Activated CD8-positive, alpha-beta memory T cell treated with anti-CD3 and anti-CD28 coated beads, Interleukin-2, amount 10 ng/mL, durations not matched to agents 7 days and 5 days (primary cell): ENCODE results near the gene LRRC72. TPM values are rescaled to one million over a fixed set of nuclear protein-coding genes. Genes with fewer than 3 reads are reported as not detected.
"Not testable (repeated sequence)": the region's sequence is repeated elsewhere in the genome, so short reads cannot be mapped to it uniquely, and the experiment has no call there.

ENCODE experiments used
- ATAC-seq: fragments of 150-1000 bp; cut with Tn5 transposase; one replicate; pipeline ENCODE4 v1.10.0; 2021; ENCODE audit warnings: moderate library complexity
- CTCF ChIA-PET: fragments of 350-600 bp; sonication (Branson Sonifier 250); formaldehyde crosslinking; loops from one replicate; lab custom pipeline; 2021; ENCODE audit warnings: antibody characterized with exemption; lab: Charles Lee
- DNase-seq: peaks from one replicate; pipeline ENCODE4 v3.0.0-alpha.2; 2020
- H3K27ac Mint-ChIP-seq: one replicate; pipeline ENCODE4 v1.8.0; 2021; ENCODE audit warnings: mild to moderate bottlenecking, mixed read lengths
- H3K27me3 Mint-ChIP-seq: one replicate; pipeline ENCODE4 v1.8.0; 2021; ENCODE audit warnings: mixed read lengths
- H3K36me3 Mint-ChIP-seq: one replicate; pipeline ENCODE4 v1.8.0; 2021; ENCODE audit warnings: mild to moderate bottlenecking, mixed read lengths
- H3K4me1 Mint-ChIP-seq: one replicate; pipeline ENCODE4 v1.8.0; 2021; ENCODE audit warnings: mixed read lengths
- H3K4me3 Mint-ChIP-seq: one replicate; pipeline ENCODE4 v1.8.0; 2021; ENCODE audit warnings: mild to moderate bottlenecking, moderate library complexity, mixed read lengths
- H3K9me3 Mint-ChIP-seq: one replicate; pipeline ENCODE4 v1.8.0; 2022; ENCODE audit warnings: low read depth, mixed read lengths
- total RNA-seq, 2 experiments: library from RNA; stranded (reverse); gene quantifications; one replicate each; pipeline ENCODE4 v1.2.3, GENCODE V29; 2021

Gene LRRC72
- not detected for total RNA-seq

- no peak within 1 kb of the TSS for H3K4me3 Mint-ChIP-seq
- H3K27me3 Mint-ChIP-seq, result peaks cover 4% of the 10 kb centered on the region
- CTCF ChIA-PET, result no interaction called here
- ATAC-seq, result no peak
- H3K9me3 Mint-ChIP-seq, result no peaks in the 10 kb centered on the region
- no peaks in the 10 kb centered on the region for H3K36me3 Mint-ChIP-seq
- no peak within 1 kb of the TSS for H3K27ac Mint-ChIP-seq
- DNase-seq, result no peak
- no peaks in the 10 kb centered on the region for H3K4me1 Mint-ChIP-seq
Observed at GRCh38 chr7:16526742-16527540, at the start of gene LRRC72. Gene LRRC72 (plus strand): TSS chr7:16526825. CDS start chr7:16526953, 128 bp downstream.

GRCh38 chr7:16479161-16479560 is 47.5 kb upstream of the LRRC72 start:
- no peaks in the 10 kb centered on the region for H3K9me3 Mint-ChIP-seq
- DNase-seq (no peak), ATAC-seq (no peak)
- peaks cover 4% of the 10 kb centered on the region for H3K27me3 Mint-ChIP-seq
- no peak overlapping the region for H3K4me3 Mint-ChIP-seq
- H3K4me1 Mint-ChIP-seq, result no peaks in the 10 kb centered on the region
- H3K36me3 Mint-ChIP-seq, result no peaks in the 10 kb centered on the region
- CTCF ChIA-PET, result no interaction called here
- H3K27ac Mint-ChIP-seq, result no peak overlapping the region

- ATAC-seq (no peak), DNase-seq (no peak)
- H3K36me3 Mint-ChIP-seq, result no peaks in the 10 kb centered on the region
- no peaks in the 10 kb centered on the region for H3K9me3 Mint-ChIP-seq
- CTCF ChIA-PET, result no interaction called here
- H3K4me3 Mint-ChIP-seq, result no peak overlapping the region
- no peak overlapping the region for H3K27ac Mint-ChIP-seq
- H3K27me3 Mint-ChIP-seq, result peaks cover 4% of the 10 kb centered on the region
- no peaks in the 10 kb centered on the region for H3K4me1 Mint-ChIP-seq
Observed at GRCh38 chr7:16479591-16479990, 47.0 kb upstream of the LRRC72 start.

GRCh38 chr7:16484453-16485158 is 42.0 kb upstream of the LRRC72 start:
- CTCF ChIA-PET, result interaction anchor here (1.2 kb wide), 1 partner anchor 80 kb away, joined by 3 read pairs; no protein-coding TSS in a partner anchor
- Mint-ChIP-seq H3K9me3 (no peaks in the 10 kb centered on the region), H3K4me3 (no peak overlapping the region), H3K36me3 (no peaks in the 10 kb centered on the region), H3K27me3 (peaks cover 4% of the 10 kb centered on the region), H3K4me1 (no peaks in the 10 kb centered on the region), H3K27ac (no peak overlapping the region)
- DNase-seq (no peak), ATAC-seq (no peak)

- CTCF ChIA-PET, result no interaction called here
- Mint-ChIP-seq H3K27me3 (no peaks in the 10 kb centered on the region), H3K4me3 (no peak overlapping the region), H3K27ac (no peak overlapping the region), H3K4me1 (peaks cover 9% of the 10 kb centered on the region), H3K9me3 (no peaks in the 10 kb centered on the region), H3K36me3 (no peaks in the 10 kb centered on the region)
- ATAC-seq (no peak), DNase-seq (no peak)
Observed at GRCh38 chr7:16491148-16491547, 35.5 kb upstream of the LRRC72 start.

GRCh38 chr7:16492513-16493062 is 34.0 kb upstream of the LRRC72 start:
- H3K36me3 Mint-ChIP-seq, result no peaks in the 10 kb centered on the region
- ATAC-seq, result peak; percentile 70
- H3K27me3 Mint-ChIP-seq, result no peaks in the 10 kb centered on the region
- peak overlapping the region; percentile 70 for H3K27ac Mint-ChIP-seq
- CTCF ChIA-PET, result no interaction called here
- DNase-seq, result no peak
- no peak overlapping the region for H3K4me3 Mint-ChIP-seq
- peaks cover 9% of the 10 kb centered on the region for H3K4me1 Mint-ChIP-seq
- no peaks in the 10 kb centered on the region for H3K9me3 Mint-ChIP-seq

GRCh38 chr7:16493266-16493665 is 33.4 kb upstream of the LRRC72 start:
- DNase-seq, result no peak
- no peak overlapping the region for H3K27ac Mint-ChIP-seq
- H3K4me1 Mint-ChIP-seq, result peaks cover 9% of the 10 kb centered on the region
- H3K9me3 Mint-ChIP-seq, result no peaks in the 10 kb centered on the region
- no peaks in the 10 kb centered on the region for H3K27me3 Mint-ChIP-seq
- no peak overlapping the region for H3K4me3 Mint-ChIP-seq
- CTCF ChIA-PET, result no interaction called here
- no peak for ATAC-seq
- H3K36me3 Mint-ChIP-seq, result no peaks in the 10 kb centered on the region

GRCh38 chr7:16494551-16494950 is 32.1 kb upstream of the LRRC72 start:
- DNase-seq (no peak), ATAC-seq (no peak)
- Mint-ChIP-seq H3K4me1 (peaks cover 9% of the 10 kb centered on the region), H3K27ac (no peak overlapping the region), H3K4me3 (no peak overlapping the region), H3K36me3 (no peaks in the 10 kb centered on the region), H3K9me3 (no peaks in the 10 kb centered on the region), H3K27me3 (no peaks in the 10 kb centered on the region)
- CTCF ChIA-PET, result interaction anchor here (1.0 kb wide), 1 partner anchor 10 kb away, joined by 3 read pairs; no protein-coding TSS in a partner anchor

GRCh38 chr7:16494955-16495719 is 31.5 kb upstream of the LRRC72 start:
- H3K4me1 Mint-ChIP-seq, result peaks cover 9% of the 10 kb centered on the region
- no peak overlapping the region for H3K27ac Mint-ChIP-seq
- H3K4me3 Mint-ChIP-seq, result no peak overlapping the region
- H3K27me3 Mint-ChIP-seq, result no peaks in the 10 kb centered on the region
- no peaks in the 10 kb centered on the region for H3K9me3 Mint-ChIP-seq
- no peaks in the 10 kb centered on the region for H3K36me3 Mint-ChIP-seq
- CTCF ChIA-PET, result no interaction called here
- DNase-seq (no peak), ATAC-seq (no peak)

GRCh38 chr7:16498122-16498521 is 28.5 kb upstream of the LRRC72 start:
- Mint-ChIP-seq H3K4me1 (peaks cover 2% of the 10 kb centered on the region), H3K9me3 (no peaks in the 10 kb centered on the region), H3K27ac (no peak overlapping the region), H3K36me3 (no peaks in the 10 kb centered on the region), H3K27me3 (no peaks in the 10 kb centered on the region), H3K4me3 (no peak overlapping the region)
- ATAC-seq (no peak), DNase-seq (no peak)
- CTCF ChIA-PET, result interaction anchor here (0.7 kb wide), 1 partner anchor 11 kb away, joined by 3 read pairs; no protein-coding TSS in a partner anchor

- Mint-ChIP-seq H3K9me3 (no peaks in the 10 kb centered on the region), H3K4me3 (no peak overlapping the region), H3K36me3 (no peaks in the 10 kb centered on the region), H3K27me3 (no peaks in the 10 kb centered on the region), H3K27ac (no peak overlapping the region), H3K4me1 (no peaks in the 10 kb centered on the region)
- ATAC-seq, result no peak
- CTCF ChIA-PET, result no interaction called here
- DNase-seq, result no peak
Observed at GRCh38 chr7:16502303-16502702, 24.3 kb upstream of the LRRC72 start.

GRCh38 chr7:16504019-16504418 is 22.6 kb upstream of the LRRC72 start:
- Mint-ChIP-seq H3K4me1 (no peaks in the 10 kb centered on the region), H3K36me3 (no peaks in the 10 kb centered on the region), H3K9me3 (no peaks in the 10 kb centered on the region), H3K27me3 (no peaks in the 10 kb centered on the region), H3K4me3 (no peak overlapping the region), H3K27ac (no peak overlapping the region)
- no peak for DNase-seq
- CTCF ChIA-PET, result interaction anchor here (1.0 kb wide), 1 partner anchor 8 kb away, joined by 4 read pairs; no protein-coding TSS in a partner anchor
- ATAC-seq, result no peak

- H3K27ac Mint-ChIP-seq, H3K36me3 Mint-ChIP-seq, ATAC-seq, H3K9me3 Mint-ChIP-seq, DNase-seq, H3K27me3 Mint-ChIP-seq, CTCF ChIA-PET, H3K4me1 Mint-ChIP-seq, H3K4me3 Mint-ChIP-seq: not testable (repeated sequence)
Observed at GRCh38 chr7:16506422-16506821, 20.2 kb upstream of the LRRC72 start.
